Measurements from ENCODE around the gene NCK2.

DNA sequence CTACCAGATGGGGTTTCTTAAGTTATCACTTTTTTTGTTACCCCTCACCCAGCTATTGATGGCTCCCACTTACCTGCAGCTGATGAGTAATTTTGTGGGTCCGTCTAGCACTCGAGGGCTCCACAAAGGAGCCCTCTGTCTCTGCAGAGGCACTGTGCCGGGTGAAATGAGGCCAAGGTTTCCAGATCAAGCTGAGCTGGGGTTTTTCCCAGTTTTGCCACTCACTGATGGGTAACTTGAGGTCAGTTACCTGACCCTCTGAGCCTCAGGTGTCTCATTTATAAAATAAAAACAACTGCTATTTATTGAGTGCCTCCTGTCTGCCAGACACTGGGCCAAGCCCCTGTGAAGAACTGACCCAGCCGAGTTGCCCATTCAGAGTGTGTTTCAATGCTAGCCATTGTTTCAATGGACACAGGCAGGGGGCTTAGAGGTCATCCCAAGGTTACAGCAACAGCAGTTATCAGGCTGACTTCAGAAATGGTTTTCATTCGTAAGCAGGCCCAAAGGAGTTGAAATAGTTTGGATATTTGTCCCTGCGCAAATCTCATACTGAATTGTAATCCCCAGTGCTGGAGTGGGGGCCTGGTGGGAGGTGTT, 192.9 kb downstream of the NCK2 start:
- TF ChIP-seq, protein P1, sequence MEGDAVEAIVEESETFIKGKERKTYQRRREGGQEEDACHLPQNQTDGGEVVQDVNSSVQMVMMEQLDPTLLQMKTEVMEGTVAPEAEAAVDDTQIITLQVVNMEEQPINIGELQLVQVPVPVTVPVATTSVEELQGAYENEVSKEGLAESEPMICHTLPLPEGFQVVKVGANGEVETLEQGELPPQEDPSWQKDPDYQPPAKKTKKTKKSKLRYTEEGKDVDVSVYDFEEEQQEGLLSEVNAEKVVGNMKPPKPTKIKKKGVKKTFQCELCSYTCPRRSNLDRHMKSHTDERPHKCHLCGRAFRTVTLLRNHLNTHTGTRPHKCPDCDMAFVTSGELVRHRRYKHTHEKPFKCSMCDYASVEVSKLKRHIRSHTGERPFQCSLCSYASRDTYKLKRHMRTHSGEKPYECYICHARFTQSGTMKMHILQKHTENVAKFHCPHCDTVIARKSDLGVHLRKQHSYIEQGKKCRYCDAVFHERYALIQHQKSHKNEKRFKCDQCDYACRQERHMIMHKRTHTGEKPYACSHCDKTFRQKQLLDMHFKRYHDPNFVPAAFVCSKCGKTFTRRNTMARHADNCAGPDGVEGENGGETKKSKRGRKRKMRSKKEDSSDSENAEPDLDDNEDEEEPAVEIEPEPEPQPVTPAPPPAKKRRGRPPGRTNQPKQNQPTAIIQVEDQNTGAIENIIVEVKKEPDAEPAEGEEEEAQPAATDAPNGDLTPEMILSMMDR (conservative IDR thresholded peaks at IDR 0.05; ENCODE audit: low read length), result no peak
- TF ChIP-seq EZH2phosphoT487 (IDR thresholded peaks at IDR 0.05; ENCODE audit: borderline replicate concordance), result no peak

All from Loucy (cell line).